Measurements from ENCODE around the gene UGT1A7. TPM values are rescaled to one million over a fixed set of nuclear protein-coding genes. Genes with fewer than 3 reads are reported as not detected.

The UGT1A7 gene
- total and polyA plus RNA-seq, 2 experiments from 2014 or later = not detected

- H3K9me2 ChIP-seq (ENCODE audit: insufficient read depth) = no peaks in the 10 kb centered on the region
- H3F3A ChIP-seq (ENCODE audit: insufficient read depth) = no peaks in the 10 kb centered on the region
- no peaks in the 10 kb centered on the region for H3K9me3 ChIP-seq (ENCODE audit: low read depth)
- no peak overlapping the region for H3K9ac ChIP-seq
- no peaks in the 10 kb centered on the region; the same call in 1 of the 2 replicates for H3K27me3 ChIP-seq (replicated peaks; ENCODE audit: insufficient read depth)
- no peak for DNase-seq
- in situ Hi-C loops (cut with MboI) = no loop called here
- TF ChIP-seq EZH2 (IDR thresholded peaks at IDR 0.05; ENCODE audit: insufficient read depth, poor library complexity, severe bottlenecking) (no peak), EZH2phosphoT487 (IDR thresholded peaks at IDR 0.05; ENCODE audit: insufficient read depth, low read depth) (no peak)
- H3K27ac ChIP-seq = no peak overlapping the region
- no peak overlapping the region for H2AFZ ChIP-seq
- no peaks in the 10 kb centered on the region for H3K36me3 ChIP-seq (ENCODE audit: low read depth)
- H3K4me2 ChIP-seq (ENCODE audit: unreplicated experiment) = no peak overlapping the region
- no peak overlapping the region for H3K4me3 ChIP-seq
- no peaks in the 10 kb centered on the region for H3K79me2 ChIP-seq (ENCODE audit: insufficient read depth)
- no peaks in the 10 kb centered on the region for H4K20me1 ChIP-seq (ENCODE audit: insufficient read depth)
- no peaks in the 10 kb centered on the region for H3K4me1 ChIP-seq (ENCODE audit: insufficient read depth)
- WGBS, 2 experiments (ENCODE audit: low coverage in 1 of 2, low lambda C conversion rate in 2 of 2, missing lambda C conversion rate in 2 of 2) = 12 to 17% methylated on average over 4 of the region's 4 CpGs
Observed at GRCh38 chr2:233674995-233675394, 6.7 kb upstream of the UGT1A7 start.

GRCh38 chr2:233676046-233676445, 5.7 kb upstream of the UGT1A7 start:
- TF ChIP-seq EZH2phosphoT487 (IDR thresholded peaks at IDR 0.05; ENCODE audit: insufficient read depth, low read depth) (no peak), EZH2 (IDR thresholded peaks at IDR 0.05; ENCODE audit: insufficient read depth, poor library complexity, severe bottlenecking) (no peak)
- H3K27me3 ChIP-seq (replicated peaks; ENCODE audit: insufficient read depth) = no peaks in the 10 kb centered on the region
- no peak overlapping the region for H3K9ac ChIP-seq
- H3K4me2 ChIP-seq (ENCODE audit: unreplicated experiment) = no peak overlapping the region
- no peak overlapping the region for H3K4me3 ChIP-seq
- H3K27ac ChIP-seq = no peak overlapping the region
- no peaks in the 10 kb centered on the region for H4K20me1 ChIP-seq (ENCODE audit: insufficient read depth)
- no peaks in the 10 kb centered on the region for H3K9me3 ChIP-seq (ENCODE audit: low read depth)
- no peaks in the 10 kb centered on the region for H3K79me2 ChIP-seq (ENCODE audit: insufficient read depth)
- no peaks in the 10 kb centered on the region for H3K4me1 ChIP-seq (ENCODE audit: insufficient read depth)
- peak; percentile 16 for DNase-seq
- H3F3A ChIP-seq (ENCODE audit: insufficient read depth) = no peaks in the 10 kb centered on the region
- H3K36me3 ChIP-seq (ENCODE audit: low read depth) = no peaks in the 10 kb centered on the region
- 35 to 39% methylated on average over 2 of the region's 2 CpGs for WGBS, 2 experiments (ENCODE audit: low coverage in 1 of 2, low lambda C conversion rate in 2 of 2, missing lambda C conversion rate in 2 of 2)
- H3K9me2 ChIP-seq (ENCODE audit: insufficient read depth) = no peaks in the 10 kb centered on the region
- no peak overlapping the region for H2AFZ ChIP-seq
- in situ Hi-C loops (cut with MboI) = no loop called here

GRCh38 chr2:233679196-233679595, 2.5 kb upstream of the UGT1A7 start:
- no peaks in the 10 kb centered on the region for H4K20me1 ChIP-seq (ENCODE audit: insufficient read depth)
- no peak for TF ChIP-seq EZH2phosphoT487 (IDR thresholded peaks at IDR 0.05; ENCODE audit: insufficient read depth, low read depth)
- TF ChIP-seq EZH2 (IDR thresholded peaks at IDR 0.05; ENCODE audit: insufficient read depth, poor library complexity, severe bottlenecking) = no peak
- H3K4me2 ChIP-seq (ENCODE audit: unreplicated experiment) = no peak overlapping the region
- no peaks in the 10 kb centered on the region for H3K9me2 ChIP-seq (ENCODE audit: insufficient read depth)
- no peaks in the 10 kb centered on the region for H3K27me3 ChIP-seq (replicated peaks; ENCODE audit: insufficient read depth)
- no peak for DNase-seq
- no peaks in the 10 kb centered on the region for H3F3A ChIP-seq (ENCODE audit: insufficient read depth)
- 10 to 12% methylated on average over 4 of the region's 4 CpGs for WGBS, 2 experiments (ENCODE audit: low coverage in 1 of 2, low lambda C conversion rate in 2 of 2, missing lambda C conversion rate in 2 of 2)
- H3K79me2 ChIP-seq (ENCODE audit: insufficient read depth) = no peaks in the 10 kb centered on the region
- H3K9ac ChIP-seq = no peak overlapping the region
- no peak overlapping the region for H3K27ac ChIP-seq
- H3K4me3 ChIP-seq = no peak overlapping the region
- in situ Hi-C loops (cut with MboI) = no loop called here
- H2AFZ ChIP-seq = no peak overlapping the region
- no peaks in the 10 kb centered on the region for H3K9me3 ChIP-seq (ENCODE audit: low read depth)
- H3K4me1 ChIP-seq (ENCODE audit: insufficient read depth) = no peaks in the 10 kb centered on the region
- H3K36me3 ChIP-seq (ENCODE audit: low read depth) = no peaks in the 10 kb centered on the region

GRCh38 chr2:233680361-233681045, 1.2 kb upstream of the UGT1A7 start:
- in situ Hi-C loops (cut with MboI) = no loop called here

More at GRCh38 chr2:233680361-233681045, 1.2 kb upstream of the UGT1A7 start:
- no peak overlapping the region for H3K27ac ChIP-seq
- no peak overlapping the region for H3K4me3 ChIP-seq
- H3K9me2 ChIP-seq (ENCODE audit: insufficient read depth) = no peaks in the 10 kb centered on the region
- no peak for TF ChIP-seq EZH2phosphoT487 (IDR thresholded peaks at IDR 0.05; ENCODE audit: insufficient read depth, low read depth)
- TF ChIP-seq EZH2 (IDR thresholded peaks at IDR 0.05; ENCODE audit: insufficient read depth, poor library complexity, severe bottlenecking) = no peak
- WGBS, 2 experiments (ENCODE audit: low coverage in 1 of 2, low lambda C conversion rate in 2 of 2, missing lambda C conversion rate in 2 of 2) = 42 to 45% methylated on average over 4 of the region's 4 CpGs
- H3K79me2 ChIP-seq (ENCODE audit: insufficient read depth) = no peaks in the 10 kb centered on the region
- no peaks in the 10 kb centered on the region for H3F3A ChIP-seq (ENCODE audit: insufficient read depth)
- H3K27me3 ChIP-seq (replicated peaks; ENCODE audit: insufficient read depth) = no peaks in the 10 kb centered on the region
- H3K36me3 ChIP-seq (ENCODE audit: low read depth) = no peaks in the 10 kb centered on the region
- H2AFZ ChIP-seq = no peak overlapping the region
- H3K9me3 ChIP-seq (ENCODE audit: low read depth) = no peaks in the 10 kb centered on the region
- H3K4me2 ChIP-seq (ENCODE audit: unreplicated experiment) = no peak overlapping the region
- no peak overlapping the region for H3K9ac ChIP-seq
- no peaks in the 10 kb centered on the region for H3K4me1 ChIP-seq (ENCODE audit: insufficient read depth)
- no peaks in the 10 kb centered on the region for H4K20me1 ChIP-seq (ENCODE audit: insufficient read depth)
- peak; percentile 2 for DNase-seq
